GM21390 (cell line): ENCODE data around the gene GFRA1.
"Not testable (repeated sequence)": the region's sequence is repeated elsewhere in the genome, so short reads cannot be mapped to it uniquely, and the experiment has no call there.

ENCODE experiments used
- ATAC-seq: cut with Tn5 transposase; IDR thresholded peaks from one replicate; pipeline ENCODE4 v1.9.1; 2021; ENCODE audit not compliant: unreplicated experiment

GFRA1 gene

DNA sequence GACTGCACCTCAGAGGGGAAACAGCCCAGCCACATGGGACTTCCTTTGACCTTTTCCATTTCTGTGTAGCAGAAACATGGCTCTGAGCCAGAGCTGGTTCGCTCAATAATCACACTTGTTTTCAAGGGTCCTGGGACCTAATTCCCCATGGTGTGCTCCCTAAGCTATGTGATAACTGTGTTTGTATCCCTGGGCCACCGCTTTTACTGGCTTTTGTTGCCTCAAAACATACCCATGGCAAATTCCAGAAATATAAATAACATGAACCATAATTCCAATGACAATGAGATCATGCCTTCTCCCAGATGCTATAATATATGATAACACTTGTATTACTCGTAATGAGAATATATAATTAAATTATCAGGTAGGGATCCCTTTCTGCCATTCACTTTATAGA is 196.4 kb downstream of the GFRA1 start:
- no peak for ATAC-seq

- ATAC-seq, result no peak
These were observed 199.5 kb downstream of the GFRA1 start for GRCh38 chr10:116073510-116073909.

GRCh38 chr10:116073001-116073400 is 200.0 kb downstream of the GFRA1 start:
- no peak for ATAC-seq

DNA sequence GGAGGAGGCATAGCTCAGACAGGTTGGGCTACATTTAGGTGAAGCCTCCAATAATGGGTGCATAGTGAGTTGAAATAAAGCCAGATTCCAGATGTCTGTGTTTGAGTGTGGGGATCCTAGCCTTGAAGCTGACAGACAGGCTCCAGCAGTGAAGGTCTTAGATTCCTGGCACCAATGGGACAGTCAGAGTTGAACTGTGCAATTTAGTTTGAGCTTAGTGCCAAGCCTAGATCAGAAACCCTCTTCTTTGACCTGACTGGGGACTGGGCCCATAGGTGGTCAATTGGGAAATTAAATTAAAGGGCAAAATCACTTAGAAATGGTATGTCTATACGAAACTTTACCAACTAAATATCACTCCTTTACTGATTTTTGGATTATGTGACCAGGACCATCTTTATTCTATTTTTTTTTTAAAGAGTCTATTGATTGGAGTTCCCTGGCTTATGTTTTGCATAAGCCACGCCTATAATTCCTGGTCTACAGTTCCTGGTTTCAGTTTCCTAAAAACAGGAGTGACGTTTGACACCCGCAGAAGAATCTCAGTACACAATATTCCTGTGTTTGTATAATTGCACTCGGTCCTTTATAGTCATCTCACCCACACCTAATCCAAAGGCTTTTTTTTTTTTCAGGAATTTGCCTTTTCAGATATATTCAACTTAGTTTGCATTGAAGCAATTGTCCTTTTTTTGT is 201.4 kb downstream of the GFRA1 start:
- no peak for ATAC-seq

- no peak for ATAC-seq
These were observed 202.2 kb downstream of the GFRA1 start for GRCh38 chr10:116070743-116071320.

DNA sequence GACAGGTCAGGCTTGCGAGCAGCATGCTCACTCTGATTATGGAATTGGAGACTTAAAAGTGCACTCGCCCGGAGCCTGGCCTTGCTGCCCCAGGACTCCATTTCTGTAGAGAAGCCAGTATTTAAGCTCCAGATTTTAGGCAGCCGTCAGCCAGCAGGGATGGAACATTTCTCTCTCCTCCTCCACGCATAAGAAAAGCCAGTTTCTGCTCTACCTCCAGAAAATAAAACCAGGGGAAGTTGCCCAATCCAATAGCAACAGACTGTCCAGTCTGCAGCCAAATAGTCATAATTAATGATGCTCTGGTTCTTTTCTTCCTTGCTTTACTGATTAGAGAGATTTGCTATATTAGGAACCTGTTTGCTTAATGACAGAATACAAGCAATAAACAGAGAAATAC is 203.2 kb downstream of the GFRA1 start:
- no peak for ATAC-seq

DNA sequence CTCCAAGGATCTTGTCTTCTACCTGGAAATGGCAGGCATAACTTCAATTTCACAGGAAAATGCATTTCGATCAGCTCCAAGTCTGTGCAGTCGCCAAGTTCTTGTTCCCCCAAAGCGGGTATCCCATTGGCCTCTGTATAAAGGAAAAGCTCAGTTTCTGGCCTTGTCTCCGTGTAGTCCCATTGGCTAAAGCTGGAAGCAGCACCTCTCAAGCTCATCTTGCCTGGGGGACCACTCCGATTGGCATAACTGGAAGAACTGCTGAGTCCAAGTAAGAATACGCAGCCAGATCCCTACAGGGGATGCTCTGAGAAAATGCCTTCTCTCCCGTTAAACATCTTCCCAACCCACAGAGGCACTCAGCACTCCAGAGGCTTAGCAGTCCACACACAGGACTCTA is 205.2 kb downstream of the GFRA1 start:
- no peak for ATAC-seq

- no peak for ATAC-seq
These were observed 209.9 kb downstream of the GFRA1 start for GRCh38 chr10:116063107-116063506.

DNA sequence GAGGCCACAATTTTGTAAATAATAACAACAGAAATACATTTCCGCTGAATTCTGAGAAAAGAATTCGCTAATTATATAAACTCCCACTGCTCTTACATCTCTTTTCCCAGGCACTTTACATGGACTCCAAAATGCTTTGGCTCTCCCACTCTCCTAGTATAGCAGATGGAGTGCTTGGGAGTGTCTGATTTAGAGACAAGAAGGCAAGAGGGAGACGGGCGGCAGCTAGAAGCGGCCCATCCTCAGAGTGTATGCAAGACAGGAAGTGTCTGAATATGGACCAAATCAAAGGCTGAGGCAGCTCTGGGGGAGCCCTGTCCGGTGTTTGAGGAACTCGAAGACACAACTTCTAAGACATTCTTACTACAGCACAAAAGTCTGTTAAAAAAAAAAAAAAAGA is 212.1 kb downstream of the GFRA1 start:
- no peak for ATAC-seq

DNA sequence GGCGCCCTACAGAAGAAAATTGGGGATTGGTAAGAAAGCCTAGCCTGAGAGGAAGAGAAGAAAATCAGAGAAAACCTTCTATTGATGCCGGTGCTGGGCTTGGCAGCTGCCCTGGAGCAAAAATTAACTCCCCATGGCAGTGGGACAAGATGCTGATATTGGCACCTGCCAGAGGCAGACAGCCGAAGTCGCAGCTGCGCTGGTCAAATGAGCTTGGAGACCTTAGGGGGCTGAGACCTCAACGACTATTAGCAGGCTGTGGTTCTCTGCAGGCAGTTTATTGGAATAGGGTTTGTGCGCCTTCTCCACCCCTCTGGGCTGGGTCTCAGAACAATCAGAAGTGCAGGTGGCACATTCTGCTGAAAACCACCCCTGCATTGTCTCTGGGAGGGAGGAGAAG is 213.7 kb downstream of the GFRA1 start:
- ATAC-seq, result no peak

DNA sequence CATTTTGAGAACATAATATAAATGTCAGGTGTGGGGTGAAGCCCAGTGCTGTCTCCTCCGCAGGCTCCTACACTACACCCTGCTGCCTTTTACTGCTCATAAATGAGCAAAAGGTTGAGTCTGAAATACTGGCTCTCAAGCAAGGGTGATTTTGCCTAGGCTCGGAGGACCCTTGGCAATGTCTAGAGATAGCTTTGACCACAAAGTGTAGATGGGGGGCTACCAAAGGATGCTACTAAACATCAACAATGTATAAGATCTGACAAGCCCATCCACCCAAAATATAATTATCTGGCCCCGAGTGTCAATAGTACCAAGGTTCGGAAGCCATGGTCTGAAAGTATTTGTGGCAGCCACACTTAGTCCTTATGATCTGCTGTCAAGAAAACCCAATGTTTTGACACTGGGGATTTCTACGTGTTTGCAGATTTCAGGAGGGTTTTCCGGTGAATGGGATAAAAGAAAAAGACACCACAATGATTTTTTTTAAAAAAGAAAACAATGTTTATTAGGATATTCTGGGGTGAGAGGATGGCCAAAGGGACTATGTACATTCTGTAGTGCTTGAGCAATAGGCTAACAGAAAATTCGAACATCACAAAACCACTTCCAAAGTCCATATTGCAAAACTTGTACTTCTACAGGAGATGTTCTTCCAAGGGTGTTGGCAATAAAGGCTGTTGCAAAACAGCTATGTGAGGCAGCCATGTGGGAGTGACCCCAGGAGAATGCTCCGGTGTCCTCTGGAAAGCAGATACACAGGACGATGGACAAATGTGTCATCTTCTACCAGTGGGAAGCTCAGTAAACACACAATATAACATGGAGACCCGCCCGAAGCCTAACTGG is 216.3 kb downstream of the GFRA1 start:
- ATAC-seq, result no peak

GRCh38 chr10:116055917-116056252 is 217.1 kb downstream of the GFRA1 start:
- no peak for ATAC-seq

DNA sequence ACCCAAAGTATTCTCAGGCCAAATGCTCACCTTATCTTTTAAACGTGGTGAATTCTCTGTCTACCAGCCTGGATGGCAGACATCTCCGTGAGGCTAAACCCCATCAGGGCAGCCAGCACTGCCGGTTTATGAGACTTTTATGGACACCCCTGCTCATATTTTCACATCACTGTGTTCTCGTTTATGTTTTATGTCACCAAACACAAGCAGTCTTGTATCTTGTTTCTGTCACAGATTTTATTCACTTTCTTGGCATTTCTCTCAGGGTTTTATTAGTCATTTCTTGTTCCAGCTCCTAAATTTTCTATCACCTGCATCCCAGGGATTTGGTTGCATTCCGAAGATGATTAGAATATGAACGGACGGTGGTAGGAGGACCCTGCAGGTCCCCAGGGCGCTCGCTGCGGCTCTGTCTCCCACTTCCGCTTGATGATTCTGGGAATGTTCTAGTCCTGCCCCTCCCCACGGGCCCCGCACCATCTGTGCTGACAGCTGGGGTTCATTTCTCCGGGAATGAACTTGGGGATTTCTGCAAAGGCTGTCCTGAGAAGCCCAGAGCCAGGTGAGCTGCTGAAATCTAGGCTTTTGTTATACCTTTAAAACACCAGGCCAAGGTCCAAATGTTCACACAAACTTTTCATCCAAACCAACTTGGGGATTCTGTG is 217.6 kb downstream of the GFRA1 start:
- ATAC-seq, result no peak

DNA sequence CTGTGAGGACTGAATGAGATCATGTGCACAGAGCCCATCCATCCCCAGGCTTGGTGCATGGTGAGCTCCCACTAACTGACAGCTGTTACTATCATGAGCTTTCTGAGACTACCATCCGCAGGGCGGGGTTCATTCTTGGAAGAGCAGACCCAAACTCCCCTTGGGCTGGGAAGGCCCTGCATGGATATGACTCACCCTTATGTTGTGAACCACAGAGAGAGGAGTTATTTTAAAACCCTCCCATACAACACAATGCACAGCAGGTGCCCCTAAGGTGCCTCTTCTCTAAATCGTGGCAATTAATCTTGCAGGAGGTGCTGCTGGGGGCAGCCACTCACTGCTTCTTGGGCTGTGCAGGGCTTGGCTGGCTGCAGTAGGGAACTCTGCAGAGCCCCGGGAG is 219.1 kb downstream of the GFRA1 start:
- no peak for ATAC-seq

GRCh38 chr10:116053009-116053730 is 219.8 kb downstream of the GFRA1 start:
- not testable (repeated sequence) for ATAC-seq

- not testable (repeated sequence) for ATAC-seq
These were observed 220.5 kb downstream of the GFRA1 start for GRCh38 chr10:116052522-116052921.

DNA sequence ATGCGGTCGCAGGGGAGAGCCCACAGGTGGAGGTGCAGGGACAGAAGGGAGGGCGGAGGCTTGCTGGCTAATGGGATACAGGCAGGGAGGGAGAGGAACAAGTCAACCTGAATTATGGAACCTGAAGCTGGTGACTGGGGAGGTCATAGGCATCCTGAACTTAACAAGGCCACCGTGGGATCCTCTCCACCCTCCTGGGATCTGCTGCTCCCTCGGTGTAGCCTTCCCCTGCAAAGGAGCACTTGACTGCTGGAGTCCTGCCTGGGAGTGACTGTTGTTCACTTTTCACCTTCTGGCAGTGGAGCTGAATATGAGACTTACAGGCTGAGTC is 223.1 kb downstream of the GFRA1 start:
- ATAC-seq, result no peak

GRCh38 chr10:116049158-116049973 is 223.6 kb downstream of the GFRA1 start:
- no peak for ATAC-seq

DNA sequence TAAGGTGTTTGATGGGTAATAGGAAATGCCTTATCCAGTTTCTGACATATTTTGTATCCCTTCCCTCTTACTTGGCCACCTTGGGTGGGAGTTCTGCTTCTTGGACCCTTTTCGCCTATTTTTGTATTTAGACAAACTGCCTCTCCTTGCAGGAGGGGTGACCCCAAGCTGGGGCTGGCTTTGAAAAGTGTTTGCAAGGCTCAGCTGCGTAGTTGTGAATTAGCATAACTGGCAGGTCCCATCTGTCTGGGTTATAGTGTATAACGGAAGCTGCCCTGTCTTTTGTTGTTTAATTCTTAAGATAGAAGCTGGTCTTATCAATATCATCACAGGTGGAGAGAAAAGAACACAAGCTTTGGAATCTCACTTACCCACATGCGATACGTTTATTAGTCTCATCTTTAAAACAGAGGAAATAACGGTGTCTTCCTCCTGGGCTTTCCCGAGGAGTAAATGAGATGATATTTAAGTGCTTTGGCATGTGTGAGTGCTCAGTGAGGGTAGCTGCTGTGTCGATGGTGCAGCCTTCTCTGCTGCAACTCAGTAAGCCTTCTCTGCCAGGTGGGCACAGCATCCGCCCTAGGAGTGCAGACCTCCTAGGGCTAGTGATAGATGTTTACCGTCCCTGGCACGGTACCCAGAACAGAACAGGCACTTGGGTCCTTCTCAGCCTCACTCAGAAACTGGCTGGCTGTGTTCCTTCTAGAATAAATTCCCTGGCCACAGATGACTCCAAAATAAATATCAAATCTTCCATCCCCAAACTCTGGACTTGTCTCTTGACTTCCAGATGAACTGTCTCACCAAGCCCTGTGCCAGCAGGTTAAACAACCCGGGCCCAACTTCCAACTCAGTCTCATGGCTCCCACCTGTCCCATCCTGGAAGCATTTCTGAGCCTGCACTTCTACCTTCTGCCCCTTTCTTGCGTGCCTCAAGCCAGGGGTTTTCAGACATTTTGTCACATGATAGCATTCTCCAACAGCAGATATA is 227.3 kb downstream of the GFRA1 start:
- ATAC-seq, result no peak
